ENCODE measurements around the gene PSMD11. TPM values are rescaled to one million over a fixed set of nuclear protein-coding genes. Genes with fewer than 3 reads are reported as not detected.

Gene PSMD11
- total RNA-seq, 1 donor from 2014 or later, result 110 TPM

- Mint-ChIP-seq H3K4me1 (ENCODE audit: unreplicated experiment) (peaks cover 19% of the 10 kb centered on the region), H3K4me3 (ENCODE audit: unreplicated experiment) (no peak overlapping the region), H3K27me3 (ENCODE audit: unreplicated experiment) (peaks cover 2% of the 10 kb centered on the region), H3K36me3 (ENCODE audit: low read depth, unreplicated experiment) (no peaks in the 10 kb centered on the region), H3K9me3 (ENCODE audit: unreplicated experiment) (no peaks in the 10 kb centered on the region), H3K27ac (ENCODE audit: unreplicated experiment) (no peak overlapping the region)
- TF ChIP-seq, protein P1, sequence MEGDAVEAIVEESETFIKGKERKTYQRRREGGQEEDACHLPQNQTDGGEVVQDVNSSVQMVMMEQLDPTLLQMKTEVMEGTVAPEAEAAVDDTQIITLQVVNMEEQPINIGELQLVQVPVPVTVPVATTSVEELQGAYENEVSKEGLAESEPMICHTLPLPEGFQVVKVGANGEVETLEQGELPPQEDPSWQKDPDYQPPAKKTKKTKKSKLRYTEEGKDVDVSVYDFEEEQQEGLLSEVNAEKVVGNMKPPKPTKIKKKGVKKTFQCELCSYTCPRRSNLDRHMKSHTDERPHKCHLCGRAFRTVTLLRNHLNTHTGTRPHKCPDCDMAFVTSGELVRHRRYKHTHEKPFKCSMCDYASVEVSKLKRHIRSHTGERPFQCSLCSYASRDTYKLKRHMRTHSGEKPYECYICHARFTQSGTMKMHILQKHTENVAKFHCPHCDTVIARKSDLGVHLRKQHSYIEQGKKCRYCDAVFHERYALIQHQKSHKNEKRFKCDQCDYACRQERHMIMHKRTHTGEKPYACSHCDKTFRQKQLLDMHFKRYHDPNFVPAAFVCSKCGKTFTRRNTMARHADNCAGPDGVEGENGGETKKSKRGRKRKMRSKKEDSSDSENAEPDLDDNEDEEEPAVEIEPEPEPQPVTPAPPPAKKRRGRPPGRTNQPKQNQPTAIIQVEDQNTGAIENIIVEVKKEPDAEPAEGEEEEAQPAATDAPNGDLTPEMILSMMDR (IDR thresholded peaks at IDR 0.05; ENCODE audit: unreplicated experiment), result no peak
- DNase-seq (ENCODE audit: low spot score), result no peak
These were observed 80.8 kb downstream of the PSMD11 start for GRCh38 chr17:32525122-32525521.

DNA sequence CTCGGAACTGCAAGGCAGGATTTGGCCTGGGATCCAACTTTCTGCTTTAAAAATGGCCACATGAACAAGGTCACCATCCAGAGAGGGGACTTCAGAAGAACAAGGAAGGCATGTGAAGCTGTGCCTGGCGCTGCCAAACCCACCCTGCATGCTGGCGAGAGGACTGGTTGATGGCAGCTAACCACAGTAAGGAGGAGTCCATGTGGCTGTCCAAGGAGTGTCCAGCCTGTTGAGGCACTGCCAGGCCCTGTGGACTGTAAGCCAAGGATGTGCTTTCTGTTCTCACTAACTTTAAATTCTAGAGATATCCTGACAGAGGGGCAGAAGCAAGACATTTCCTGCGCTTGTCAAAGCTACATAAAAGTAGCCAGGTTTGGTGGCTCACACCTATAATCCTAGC lies 82.8 kb downstream of the PSMD11 start:
- Mint-ChIP-seq H3K9me3 (ENCODE audit: unreplicated experiment) (no peaks in the 10 kb centered on the region), H3K27me3 (ENCODE audit: unreplicated experiment) (no peaks in the 10 kb centered on the region), H3K36me3 (ENCODE audit: low read depth, unreplicated experiment) (no peaks in the 10 kb centered on the region), H3K4me3 (ENCODE audit: unreplicated experiment) (no peak overlapping the region), H3K27ac (ENCODE audit: unreplicated experiment) (no peak overlapping the region), H3K4me1 (ENCODE audit: unreplicated experiment) (peaks cover 8% of the 10 kb centered on the region)
- TF ChIP-seq, protein P1 (IDR thresholded peaks at IDR 0.05; ENCODE audit: unreplicated experiment), result no peak
- no peak for DNase-seq (ENCODE audit: low spot score)

- DNase-seq (ENCODE audit: low spot score), result no peak
- H3K9me3 Mint-ChIP-seq (ENCODE audit: unreplicated experiment), result no peaks in the 10 kb centered on the region
- H3K4me3 Mint-ChIP-seq (ENCODE audit: unreplicated experiment), result no peak overlapping the region
- peaks cover 1% of the 10 kb centered on the region for H3K27me3 Mint-ChIP-seq (ENCODE audit: unreplicated experiment)
- H3K27ac Mint-ChIP-seq (ENCODE audit: unreplicated experiment), result no peak overlapping the region
- no peaks in the 10 kb centered on the region for H3K4me1 Mint-ChIP-seq (ENCODE audit: unreplicated experiment)
- no peaks in the 10 kb centered on the region for H3K36me3 Mint-ChIP-seq (ENCODE audit: low read depth, unreplicated experiment)
- TF ChIP-seq, protein P1 (IDR thresholded peaks at IDR 0.05; ENCODE audit: unreplicated experiment), result no peak
These were observed 84.5 kb downstream of the PSMD11 start for GRCh38 chr17:32528825-32529224.

DNA sequence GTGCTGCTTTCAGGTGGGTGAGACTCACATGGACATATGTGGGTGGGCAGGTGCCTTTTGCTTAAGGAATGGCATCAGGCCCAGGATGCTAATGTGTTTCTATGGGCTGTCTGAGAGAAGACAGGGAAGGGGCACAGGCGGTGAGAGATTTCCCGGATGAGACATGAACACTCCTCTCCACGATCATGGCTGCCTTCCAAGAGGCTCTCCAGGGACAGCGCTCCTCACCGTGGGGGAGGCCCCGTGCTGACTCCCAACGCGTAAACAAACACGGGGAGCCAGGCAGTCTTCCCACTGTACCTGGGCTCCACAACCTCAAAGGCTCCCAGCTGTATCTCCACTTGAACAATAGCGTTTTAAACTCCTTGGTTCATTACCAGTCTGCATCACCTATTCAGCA lies 85.3 kb downstream of the PSMD11 start:
- TF ChIP-seq, protein P1 (IDR thresholded peaks at IDR 0.05; ENCODE audit: unreplicated experiment), result no peak
- no peak overlapping the region for H3K27ac Mint-ChIP-seq (ENCODE audit: unreplicated experiment)

More for the DNA sequence above, 85.3 kb downstream of the PSMD11 start:
- no peaks in the 10 kb centered on the region for H3K9me3 Mint-ChIP-seq (ENCODE audit: unreplicated experiment)
- peaks cover 1% of the 10 kb centered on the region for H3K27me3 Mint-ChIP-seq (ENCODE audit: unreplicated experiment)
- H3K36me3 Mint-ChIP-seq (ENCODE audit: low read depth, unreplicated experiment), result no peaks in the 10 kb centered on the region
- no peak for DNase-seq (ENCODE audit: low spot score)
- no peaks in the 10 kb centered on the region for H3K4me1 Mint-ChIP-seq (ENCODE audit: unreplicated experiment)
- H3K4me3 Mint-ChIP-seq (ENCODE audit: unreplicated experiment), result no peak overlapping the region

Other genes with a start within 250 kb of the PSMD11 start
- 1.7 TPM for gene RHBDL3, start 178.7 kb upstream of the PSMD11 start, total RNA-seq (ENCODE audit: unreplicated experiment)
- 19.0 TPM for gene C17orf75, start 102.3 kb upstream of the PSMD11 start, total RNA-seq (ENCODE audit: unreplicated experiment)
- gene ZNF207, start 94.4 kb upstream of the PSMD11 start, total RNA-seq (ENCODE audit: unreplicated experiment), result 211 TPM
- gene CDK5R1, start 42.5 kb downstream of the PSMD11 start, total RNA-seq (ENCODE audit: unreplicated experiment), result 2.2 TPM